ENCODE data around the gene FGFR1OP2.

FGFR1OP2 gene

GRCh38 chr12:27009881-27010301, 71.6 kb downstream of the FGFR1OP2 start:
- TF ChIP-seq FOXP2 (optimal IDR thresholded peaks at IDR 0.05; ENCODE audit: borderline replicate concordance, extremely low read depth, extremely low read length, insufficient read depth) = no peak
- TF ChIP-seq REST (IDR thresholded peaks at IDR 0.05; ENCODE audit: insufficient read depth in 1 of 2, low read depth in 2 of 2, low read length in 2 of 2) = no peak
- TF ChIP-seq TAF1 (IDR thresholded peaks at IDR 0.05; ENCODE audit: borderline replicate concordance, insufficient read depth, low read length) = no peak
- no peak for TF ChIP-seq SIN3A (IDR thresholded peaks at IDR 0.05; ENCODE audit: borderline replicate concordance, insufficient read depth, low read length)
- no peak for TF ChIP-seq POLR2AphosphoS5 (IDR thresholded peaks at IDR 0.05; ENCODE audit: low read depth, low read length)

GRCh38 chr12:27012239-27012981, 74.1 kb downstream of the FGFR1OP2 start:
- TF ChIP-seq POLR2AphosphoS5 (IDR thresholded peaks at IDR 0.05; ENCODE audit: low read depth, low read length) = no peak
- no peak for TF ChIP-seq SIN3A (IDR thresholded peaks at IDR 0.05; ENCODE audit: borderline replicate concordance, insufficient read depth, low read length)
- TF ChIP-seq REST (IDR thresholded peaks at IDR 0.05; ENCODE audit: insufficient read depth in 1 of 2, low read depth in 2 of 2, low read length in 2 of 2) = no peak
- TF ChIP-seq FOXP2 (optimal IDR thresholded peaks at IDR 0.05; ENCODE audit: borderline replicate concordance, extremely low read depth, extremely low read length, insufficient read depth) = no peak
- no peak for TF ChIP-seq TAF1 (IDR thresholded peaks at IDR 0.05; ENCODE audit: borderline replicate concordance, insufficient read depth, low read length)

GRCh38 chr12:27012982-27013255, 74.6 kb downstream of the FGFR1OP2 start:
- TF ChIP-seq REST (IDR thresholded peaks at IDR 0.05; ENCODE audit: insufficient read depth in 1 of 2, low read depth in 2 of 2, low read length in 2 of 2) (no peak), POLR2AphosphoS5 (IDR thresholded peaks at IDR 0.05; ENCODE audit: low read depth, low read length) (no peak), TAF1 (IDR thresholded peaks at IDR 0.05; ENCODE audit: borderline replicate concordance, insufficient read depth, low read length) (no peak), SIN3A (IDR thresholded peaks at IDR 0.05; ENCODE audit: borderline replicate concordance, insufficient read depth, low read length) (no peak), FOXP2 (optimal IDR thresholded peaks at IDR 0.05; ENCODE audit: borderline replicate concordance, extremely low read depth, extremely low read length, insufficient read depth) (no peak)

- no peak for TF ChIP-seq REST (IDR thresholded peaks at IDR 0.05; ENCODE audit: insufficient read depth in 1 of 2, low read depth in 2 of 2, low read length in 2 of 2)
- TF ChIP-seq SIN3A (IDR thresholded peaks at IDR 0.05; ENCODE audit: borderline replicate concordance, insufficient read depth, low read length) = no peak
- TF ChIP-seq TAF1 (IDR thresholded peaks at IDR 0.05; ENCODE audit: borderline replicate concordance, insufficient read depth, low read length) = no peak
- TF ChIP-seq FOXP2 (optimal IDR thresholded peaks at IDR 0.05; ENCODE audit: borderline replicate concordance, extremely low read depth, extremely low read length, insufficient read depth) = no peak
- TF ChIP-seq POLR2AphosphoS5 (IDR thresholded peaks at IDR 0.05; ENCODE audit: low read depth, low read length) = no peak
Observed at GRCh38 chr12:27013611-27014084, 75.4 kb downstream of the FGFR1OP2 start.
